ENCODE data around the gene RPS19.

- TF ChIP-seq CTCF (optimal IDR thresholded peaks at IDR 0.05 in 1 of 3, IDR thresholded peaks at IDR 0.05 in 1 of 3, conservative IDR thresholded peaks at IDR 0.05 in 1 of 3; ENCODE audit: extremely low read depth in 1 of 3, insufficient read depth in 2 of 3, low read length in 3 of 3) = no peak
- TF ChIP-seq EZH2 (IDR thresholded peaks at IDR 0.05; ENCODE audit: low read length) = no peak
These were observed 14.9 kb upstream of the RPS19 start for GRCh38 chr19:41845051-41845590.

Measured in keratinocyte (primary cell).